Parathyroid adenoma (tissue), 2 donors: ENCODE data around the gene PKP4.

Source experiments
- H2AFZ ChIP-seq: fragments of 300-600 bp; sonication (generic); one replicate; pipeline ENCODE4 v1.7.0; 2017; ENCODE audit warnings: antibody characterized with exemption, mild to moderate bottlenecking
- H3K27ac ChIP-seq: fragments of 300-600 bp; sonication (generic); one replicate; pipeline ENCODE4 v1.7.0; 2017
- H3K27me3 ChIP-seq: fragments of 300-600 bp; sonication (generic); one replicate; pipeline ENCODE4 v1.7.0; 2017; ENCODE audit warnings: low read length; ENCODE audit not compliant: control insufficient read depth, insufficient read depth
- H3K36me3 ChIP-seq: fragments of 300-600 bp; sonication (generic); one replicate; pipeline ENCODE4 v1.7.0; 2017; ENCODE audit warnings: low read length; ENCODE audit not compliant: control insufficient read depth, insufficient read depth
- H3K4me1 ChIP-seq: fragments of 300-600 bp; sonication (generic); one replicate; pipeline ENCODE4 v1.7.0; 2017; ENCODE audit warnings: control low read depth
- H3K4me2 ChIP-seq: fragments of 300-600 bp; sonication (generic); one replicate; pipeline ENCODE4 v1.7.0; 2017; ENCODE audit warnings: low read length
- H3K4me3 ChIP-seq: fragments of 300-600 bp; sonication (generic); one replicate; pipeline ENCODE4 v1.7.0; 2017; ENCODE audit warnings: low read depth, low read length
- H3K79me2 ChIP-seq: fragments of 300-600 bp; sonication (generic); one replicate; pipeline ENCODE4 v1.7.0; 2017; ENCODE audit warnings: control low read depth
- H3K9ac ChIP-seq: fragments of 300-600 bp; sonication (generic); one replicate; pipeline ENCODE4 v1.7.0; 2017; ENCODE audit warnings: mild to moderate bottlenecking
- H3K9me3 ChIP-seq: fragments of 300-600 bp; sonication (generic); one replicate; pipeline ENCODE4 v1.7.0; 2017; ENCODE audit warnings: low read length; ENCODE audit not compliant: control insufficient read depth
- CTCF ChIP-seq: fragments of 300-600 bp; sonication (generic); IDR thresholded peaks from one replicate; pipeline ENCODE4 v1.7.0; 2017; ENCODE audit warnings: antibody characterized with exemption, mild to moderate bottlenecking
- donor health status: primary hyperparathyroidism.

Gene PKP4

DNA sequence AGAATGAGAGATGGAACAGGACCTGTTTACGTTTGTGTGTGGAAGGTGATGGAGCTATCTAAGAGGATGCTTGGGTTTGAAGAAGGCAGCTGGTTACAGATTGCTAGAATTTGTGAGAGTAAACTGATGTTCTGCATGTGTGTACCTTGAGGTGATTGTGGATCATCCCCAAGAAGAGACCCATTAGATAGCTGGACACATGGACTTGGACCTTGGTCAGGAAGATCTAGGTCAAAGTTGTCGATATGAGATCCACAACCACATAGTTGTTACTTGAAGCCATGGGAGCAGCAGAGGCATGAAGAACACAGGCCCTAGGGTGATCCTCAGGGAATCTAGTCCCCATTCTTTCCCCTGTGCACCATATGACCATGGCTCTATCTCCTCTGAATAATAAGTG, 101.0 kb downstream of the PKP4 start:
- no peak overlapping the region for H2AFZ ChIP-seq
- no peaks in the 10 kb centered on the region for H3K36me3 ChIP-seq
- no peaks in the 10 kb centered on the region for H3K4me1 ChIP-seq
- H3K9me3 ChIP-seq = no peaks in the 10 kb centered on the region
- H3K4me3 ChIP-seq = no peak overlapping the region
- H3K27ac ChIP-seq = no peak overlapping the region
- H3K27me3 ChIP-seq = no peaks in the 10 kb centered on the region
- H3K9ac ChIP-seq = no peak overlapping the region
- no peak overlapping the region for H3K4me2 ChIP-seq
- no peak for TF ChIP-seq CTCF
- peaks cover 7% of the 10 kb centered on the region for H3K79me2 ChIP-seq

DNA sequence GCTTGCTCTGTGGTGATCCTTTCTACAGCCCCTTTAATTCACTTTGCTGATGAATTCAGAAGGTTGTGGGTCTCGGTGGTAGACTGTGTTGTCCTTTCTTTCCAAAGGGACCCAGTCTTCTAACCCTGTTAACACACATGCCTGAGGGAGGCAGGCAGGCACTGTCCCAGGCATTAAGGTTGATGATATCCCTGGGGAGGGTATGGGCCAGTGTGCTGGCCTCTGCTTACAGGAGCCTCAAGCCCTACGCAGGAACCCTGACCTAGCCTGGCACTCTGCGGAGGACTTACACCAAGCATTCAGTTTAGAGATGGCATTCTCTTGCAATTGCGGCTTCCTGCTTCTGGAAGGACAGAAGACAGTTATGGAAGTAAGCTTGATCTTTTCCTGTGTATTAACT, 102.5 kb downstream of the PKP4 start:
- no peaks in the 10 kb centered on the region for H3K36me3 ChIP-seq
- H3K4me1 ChIP-seq = no peaks in the 10 kb centered on the region
- TF ChIP-seq CTCF = no peak
- no peak overlapping the region for H3K4me2 ChIP-seq
- no peak overlapping the region for H3K4me3 ChIP-seq
- no peak overlapping the region for H2AFZ ChIP-seq
- H3K27me3 ChIP-seq = no peaks in the 10 kb centered on the region
- H3K9ac ChIP-seq = no peak overlapping the region
- no peaks in the 10 kb centered on the region for H3K9me3 ChIP-seq
- H3K27ac ChIP-seq = no peak overlapping the region
- H3K79me2 ChIP-seq = peaks cover 5% of the 10 kb centered on the region

DNA sequence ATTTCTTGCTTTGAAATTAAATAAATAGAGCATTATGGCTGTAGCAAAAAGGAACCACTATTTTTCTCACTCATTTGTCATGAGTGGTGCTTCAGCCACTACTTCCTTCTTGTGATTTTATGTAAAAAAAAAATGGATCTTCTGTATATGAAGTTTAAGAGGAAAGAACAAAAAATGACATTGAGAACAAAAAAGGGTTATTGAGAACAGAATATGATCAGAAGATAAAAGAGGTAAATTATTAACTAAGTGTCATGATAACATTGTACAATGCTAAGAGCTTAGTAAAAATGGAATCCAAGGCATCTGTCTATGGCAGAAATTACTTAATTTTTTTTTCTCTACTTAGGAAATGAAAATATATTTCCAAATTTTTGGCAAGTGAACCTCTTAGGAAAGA, 103.5 kb downstream of the PKP4 start:
- no peaks in the 10 kb centered on the region for H3K36me3 ChIP-seq
- H3K4me2 ChIP-seq = no peak overlapping the region
- H3K9ac ChIP-seq = no peak overlapping the region
- H3K4me3 ChIP-seq = no peak overlapping the region
- no peak for TF ChIP-seq CTCF
- no peaks in the 10 kb centered on the region for H3K4me1 ChIP-seq
- no peak overlapping the region for H3K27ac ChIP-seq
- peaks cover 2% of the 10 kb centered on the region for H3K79me2 ChIP-seq
- H3K27me3 ChIP-seq = no peaks in the 10 kb centered on the region
- H2AFZ ChIP-seq = no peak overlapping the region
- no peaks in the 10 kb centered on the region for H3K9me3 ChIP-seq

DNA sequence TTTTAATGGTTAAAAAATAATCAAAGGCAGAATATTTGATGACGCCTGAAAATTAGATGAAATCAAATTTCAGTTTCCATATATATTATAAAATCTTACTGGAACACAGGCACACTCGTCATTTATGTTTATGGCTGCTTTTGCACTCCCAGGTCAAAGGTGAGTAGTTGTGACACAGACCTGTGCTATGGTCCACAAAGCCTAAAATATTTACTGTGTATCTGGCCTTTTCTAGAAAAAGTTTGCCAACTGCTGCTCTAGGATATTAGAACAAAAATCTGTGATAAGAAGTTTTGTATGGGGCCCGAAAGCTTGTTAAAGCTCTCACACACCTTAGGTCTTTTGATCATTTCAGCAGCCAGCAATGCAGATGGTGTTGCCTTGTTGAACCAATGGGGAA, 104.3 kb downstream of the PKP4 start:
- no peak overlapping the region for H2AFZ ChIP-seq
- no peak overlapping the region for H3K9ac ChIP-seq
- H3K27me3 ChIP-seq = no peaks in the 10 kb centered on the region
- H3K9me3 ChIP-seq = no peaks in the 10 kb centered on the region
- H3K4me1 ChIP-seq = no peaks in the 10 kb centered on the region
- no peaks in the 10 kb centered on the region for H3K36me3 ChIP-seq
- H3K79me2 ChIP-seq = peaks cover 2% of the 10 kb centered on the region
- TF ChIP-seq CTCF = no peak
- no peak overlapping the region for H3K4me3 ChIP-seq
- H3K27ac ChIP-seq = no peak overlapping the region
- H3K4me2 ChIP-seq = no peak overlapping the region

GRCh38 chr2:158567208-158567607, 110.5 kb downstream of the PKP4 start:
- H3K27me3 ChIP-seq = no peaks in the 10 kb centered on the region
- H2AFZ ChIP-seq = no peak overlapping the region
- no peak overlapping the region for H3K4me2 ChIP-seq
- no peaks in the 10 kb centered on the region for H3K9me3 ChIP-seq
- no peak overlapping the region for H3K27ac ChIP-seq
- no peak overlapping the region for H3K9ac ChIP-seq
- TF ChIP-seq CTCF = no peak
- H3K79me2 ChIP-seq = peaks cover 4% of the 10 kb centered on the region
- no peaks in the 10 kb centered on the region for H3K36me3 ChIP-seq
- no peak overlapping the region for H3K4me3 ChIP-seq
- H3K4me1 ChIP-seq = no peaks in the 10 kb centered on the region
